Hippocampal formation (tissue), 2 donors: Measurements from ENCODE around the gene JPH3.
A peak's percentile ranks its signal among the peaks of the same experiment; 100 is the strongest.

Source experiments
- DNase-seq, 2 donors: peaks; one replicate each; lab custom pipeline; 2025; lab: John Stamatoyannopoulos, UW

Gene JPH3

GRCh38 chr16:87697792-87698191, 95.5 kb downstream of the JPH3 start:
- no peak for DNase-seq

GRCh38 chr16:87698241-87698640, 95.9 kb downstream of the JPH3 start:
- DNase-seq: no peak

GRCh38 chr16:87698676-87699199, 96.4 kb downstream of the JPH3 start:
- DNase-seq: no peak

- DNase-seq: no peak
These were observed 98.2 kb downstream of the JPH3 start for GRCh38 chr16:87700406-87701077.

- no peak for DNase-seq
These were observed 98.8 kb downstream of the JPH3 start for GRCh38 chr16:87701078-87701460.

GRCh38 chr16:87701505-87701921, 99.2 kb downstream of the JPH3 start:
- DNase-seq: no peak

GRCh38 chr16:87702325-87702811, 100.1 kb downstream of the JPH3 start:
- no peak for DNase-seq

- no peak for DNase-seq
These were observed 100.8 kb downstream of the JPH3 start for GRCh38 chr16:87703071-87703470.

- no peak for DNase-seq
These were observed 101.6 kb downstream of the JPH3 start for GRCh38 chr16:87703835-87704375.

GRCh38 chr16:87704754-87705353, 102.5 kb downstream of the JPH3 start:
- peak in 1 of 2 donors; percentile 41 for DNase-seq

GRCh38 chr16:87705771-87706277, 103.5 kb downstream of the JPH3 start:
- DNase-seq: peak in 1 of 2 donors; percentile 27

GRCh38 chr16:87706278-87707000, 104.1 kb downstream of the JPH3 start:
- DNase-seq: no peak

- no peak for DNase-seq
These were observed 104.8 kb downstream of the JPH3 start for GRCh38 chr16:87707097-87707496.

- no peak for DNase-seq
These were observed 105.6 kb downstream of the JPH3 start for GRCh38 chr16:87707714-87708580.

GRCh38 chr16:87708881-87709638, 106.8 kb downstream of the JPH3 start:
- no peak for DNase-seq

GRCh38 chr16:87709677-87710076, 107.4 kb downstream of the JPH3 start:
- DNase-seq: no peak

GRCh38 chr16:87710887-87711286, 108.6 kb downstream of the JPH3 start:
- DNase-seq: no peak

GRCh38 chr16:87712184-87712762, 110.0 kb downstream of the JPH3 start:
- DNase-seq: no peak

- no peak for DNase-seq
These were observed 111.3 kb downstream of the JPH3 start for GRCh38 chr16:87713451-87714229.
